A549 (cell line): ENCODE results near the gene ERGIC2.
"Not testable (repeated sequence)": the region's sequence is repeated elsewhere in the genome, so short reads cannot be mapped to it uniquely, and the experiment has no call there.

Experiments used
- CHD2 ChIP-seq: fragments of 150-350 bp; IDR thresholded peaks from 2 replicates; pipeline ENCODE4 v1.6.1; 2014; ENCODE audit warnings: low read length; ENCODE audit not compliant: partially characterized antibody
- CTCF ChIP-seq: fragments of >200 bp; sonication (Bioruptor Twin); formaldehyde crosslinking; IDR thresholded peaks from 3 replicates; pipeline ENCODE4 v1.5.1; 2016
- EP300 ChIP-seq, 2 experiments: fragments of >200 bp; sonication (Bioruptor Twin); formaldehyde crosslinking; IDR thresholded peaks; 2 replicates in 1 of 2; 3 replicates in 1 of 2; pipeline ENCODE4 v1.6.1; 2016 to 2017
- JUN ChIP-seq, 2 experiments: fragments of >200 bp; sonication (Bioruptor Twin); formaldehyde crosslinking; IDR thresholded peaks; 2 replicates in 1 of 2; 3 replicates in 1 of 2; pipeline ENCODE4 v1.6.1; 2016 to 2017
- MAFK ChIP-seq: fragments of 450-650 bp; IDR thresholded peaks from 2 replicates; pipeline ENCODE4 v1.6.1; 2014; ENCODE audit not compliant: partially characterized antibody
- POLR2A ChIP-seq: IDR thresholded peaks from 2 replicates; pipeline ENCODE4 v1.6.1; 2012; ENCODE audit warnings: mild to moderate bottlenecking, low read length
- RAD21 ChIP-seq, 2 experiments: fragments of >200 bp in 1 of 2; sonication (Bioruptor Twin) in 1 of 2; formaldehyde crosslinking in 1 of 2; IDR thresholded peaks in 1 of 2; conservative IDR thresholded peaks in 1 of 2; 2 replicates in 1 of 2; 3 replicates in 1 of 2; pipeline ENCODE4 v1.6.1; 2012 to 2018; ENCODE audit warnings: inconsistent platforms in 1 of 2
- SMC3 ChIP-seq: fragments of >200 bp; sonication (Bioruptor Twin); formaldehyde crosslinking; IDR thresholded peaks from 3 replicates; pipeline ENCODE4 v1.6.1; 2018; ENCODE audit warnings: inconsistent platforms
- SREBF2 ChIP-seq: fragments of 450-650 bp; IDR thresholded peaks from 2 replicates; pipeline ENCODE4 v1.6.1; 2014; ENCODE audit warnings: mild to moderate bottlenecking, moderate library complexity
- TFCP2L1 ChIP-seq: fragments of 250-450 bp; sonication (Bioruptor Pico); IDR thresholded peaks from 2 replicates; pipeline ENCODE4 v1.5.0; 2021; ENCODE audit warnings: mild to moderate bottlenecking

- TF ChIP-seq CTCF; POLR2A; RAD21 (conservative IDR thresholded peaks at IDR 0.05 in 1 of 2, IDR thresholded peaks at IDR 0.05 in 1 of 2); EP300 (IDR thresholded peaks at IDR 0.05); MAFK; JUN (IDR thresholded peaks at IDR 0.05); SMC3; SREBF2; CHD2; TFCP2L1 (CRISPR knock-in tag): not testable (repeated sequence)
Observed at GRCh38 chr12:29386084-29386680, 5.2 kb upstream of the ERGIC2 start.
